Measurements from ENCODE around the gene ANKS1A.

GRCh38 chr6:35128042-35128441, 239.0 kb downstream of the ANKS1A start:
- TF ChIP-seq CTCF (conservative IDR thresholded peaks at IDR 0.05) (no peak), ZFX (IDR thresholded peaks at IDR 0.05) (no peak)

Data from C4-2B (cell line).